NCI-H2196 treated with DMSO at 0.1 percent for 48 hours (cell line): ENCODE results near the gene TTC28.

ENCODE experiments used
- DNase-seq: peaks from one replicate; lab custom pipeline; 2025; ENCODE audit not compliant: unreplicated experiment; lab: John Stamatoyannopoulos, UW

The TTC28 gene

GRCh38 chr22:28029201-28029948, 650.3 kb downstream of the TTC28 start:
- peak; percentile 76 for DNase-seq

- DNase-seq: no peak
Observed at GRCh38 chr22:28027453-28028448, 651.9 kb downstream of the TTC28 start.

- no peak for DNase-seq
Observed at GRCh38 chr22:28025866-28026575, 653.6 kb downstream of the TTC28 start.

- no peak for DNase-seq
Observed at GRCh38 chr22:28025333-28025732, 654.3 kb downstream of the TTC28 start.

- no peak for DNase-seq
Observed at GRCh38 chr22:28024422-28024888, 655.2 kb downstream of the TTC28 start.

- DNase-seq: no peak
Observed at GRCh38 chr22:28023774-28024173, 655.9 kb downstream of the TTC28 start.

- no peak for DNase-seq
Observed at GRCh38 chr22:28023036-28023435, 656.6 kb downstream of the TTC28 start.

- DNase-seq: no peak
Observed at GRCh38 chr22:28021998-28022660, 657.5 kb downstream of the TTC28 start.

- DNase-seq: no peak
Observed at GRCh38 chr22:28021116-28021997, 658.3 kb downstream of the TTC28 start.

- peak; percentile 6 for DNase-seq
Observed at GRCh38 chr22:28019881-28020861, 659.5 kb downstream of the TTC28 start.

- no peak for DNase-seq
Observed at GRCh38 chr22:28019360-28019759, 660.3 kb downstream of the TTC28 start.

- no peak for DNase-seq
Observed at GRCh38 chr22:28018461-28018927, 661.1 kb downstream of the TTC28 start.

- DNase-seq: no peak
Observed at GRCh38 chr22:28017859-28018258, 661.8 kb downstream of the TTC28 start.

GRCh38 chr22:28017558-28017820, 662.2 kb downstream of the TTC28 start:
- DNase-seq: no peak

GRCh38 chr22:28016781-28017557, 662.7 kb downstream of the TTC28 start:
- no peak for DNase-seq

- DNase-seq: no peak
Observed at GRCh38 chr22:28015676-28016601, 663.7 kb downstream of the TTC28 start.

- DNase-seq: no peak
Observed at GRCh38 chr22:28015046-28015425, 664.6 kb downstream of the TTC28 start.
